ENCODE results near the gene PLEKHA6.

The PLEKHA6 gene

GRCh38 chr1:204359474-204360255 lies at the start of gene PLEKHA6:
TSS of gene PLEKHA6 (minus strand) at chr1:204359929. CDS start at chr1:204273727, 86,202 bp downstream.
- DNase-seq: peak; percentile 39

- peak; percentile 41 for DNase-seq
Observed at GRCh38 chr1:204409123-204409522, 49.4 kb upstream of the PLEKHA6 start.

GRCh38 chr1:204408602-204409001 lies 48.9 kb upstream of the PLEKHA6 start:
- DNase-seq: no peak

GRCh38 chr1:204408074-204408507 lies 48.4 kb upstream of the PLEKHA6 start:
- DNase-seq: peak; percentile 73

- DNase-seq: peak; percentile 41
Observed at GRCh38 chr1:204407295-204407971, 47.7 kb upstream of the PLEKHA6 start.

- no peak for DNase-seq
Observed at GRCh38 chr1:204406621-204407020, 46.9 kb upstream of the PLEKHA6 start.

GRCh38 chr1:204405988-204406387 lies 46.3 kb upstream of the PLEKHA6 start:
- DNase-seq: no peak

- no peak for DNase-seq
Observed at GRCh38 chr1:204404629-204405028, 44.9 kb upstream of the PLEKHA6 start.

GRCh38 chr1:204402391-204402790 lies 42.7 kb upstream of the PLEKHA6 start:
- DNase-seq: no peak

GRCh38 chr1:204401730-204402129 lies 42.0 kb upstream of the PLEKHA6 start:
- no peak for DNase-seq

- DNase-seq: peak; percentile 93
Observed at GRCh38 chr1:204400882-204401510, 41.3 kb upstream of the PLEKHA6 start.

GRCh38 chr1:204398197-204399125 lies 38.7 kb upstream of the PLEKHA6 start:
- DNase-seq: peak; percentile 89

GRCh38 chr1:204396015-204396583 lies 36.4 kb upstream of the PLEKHA6 start:
- peak; percentile 24 for DNase-seq

GRCh38 chr1:204391629-204392028 lies 31.9 kb upstream of the PLEKHA6 start:
- DNase-seq: no peak

- no peak for DNase-seq
Observed at GRCh38 chr1:204390751-204391466, 31.2 kb upstream of the PLEKHA6 start.

GRCh38 chr1:204385727-204386126 lies 26.0 kb upstream of the PLEKHA6 start:
- DNase-seq: no peak

- no peak for DNase-seq
Observed at GRCh38 chr1:204384636-204385352, 25.1 kb upstream of the PLEKHA6 start.

- DNase-seq: peak; percentile 78
Observed at GRCh38 chr1:204383163-204383904, 23.6 kb upstream of the PLEKHA6 start.

- peak; percentile 60 for DNase-seq
Observed at GRCh38 chr1:204382714-204383083, 23.0 kb upstream of the PLEKHA6 start.

GRCh38 chr1:204380293-204380831 lies 20.6 kb upstream of the PLEKHA6 start:
- DNase-seq: no peak

All from OCI-M1 (cell line).